Measurements from ENCODE around the gene SLC22A7. TPM values are rescaled to one million over a fixed set of nuclear protein-coding genes. Genes with fewer than 3 reads are reported as not detected.

Gene SLC22A7
- not detected in 2 replicates for total RNA-seq

GRCh38 chr6:43297644-43298564 is at the start of gene SLC22A7:
TSS of gene SLC22A7 (plus strand) at chr6:43298260. CDS start at chr6:43298359, 99 bp downstream.

GRCh38 chr6:43308101-43308989 is 10.3 kb downstream of the SLC22A7 start, which contains the start of gene CRIP3:
TSS of gene CRIP3 (minus strand) at chr6:43308826. CDS start at chr6:43308792, 34 bp downstream.

Other genes with a start within 250 kb of the SLC22A7 start
- 10.2 and 13.2 TPM in 2 replicates for gene CUL7, start 244.4 kb upstream of the SLC22A7 start, total RNA-seq
- gene MRPL2, start 238.8 kb upstream of the SLC22A7 start, total RNA-seq = 21.7 and 30.6 TPM in 2 replicates
- 7.0 and 8.6 TPM in 2 replicates for gene KLC4, start 238.6 kb upstream of the SLC22A7 start, total RNA-seq
- gene PTK7, start 221.9 kb upstream of the SLC22A7 start, total RNA-seq = 25.8 and 27.7 TPM in 2 replicates
- gene SRF, start 127.0 kb upstream of the SLC22A7 start, total RNA-seq = 25.3 and 26.9 TPM in 2 replicates
- gene CUL9, start 116.1 kb upstream of the SLC22A7 start, total RNA-seq = 15.3 and 16.2 TPM in 2 replicates
- 96.9 and 164 TPM in 2 replicates for gene DNPH1, start 68.8 kb upstream of the SLC22A7 start, total RNA-seq
- not detected in 2 replicates for gene TTBK1, start 54.8 kb upstream of the SLC22A7 start, total RNA-seq
- gene CRIP3, start 10.6 kb downstream of the SLC22A7 start, total RNA-seq = not detected in 2 replicates
- 7.0 and 8.2 TPM in 2 replicates for gene ZNF318, start 71.4 kb downstream of the SLC22A7 start, total RNA-seq
- gene ABCC10, start 129.3 kb downstream of the SLC22A7 start, total RNA-seq = 17.1 and 19.1 TPM in 2 replicates
- gene DLK2, start 157.3 kb downstream of the SLC22A7 start, total RNA-seq = not detected in 2 replicates
- 17.1 and 23.9 TPM in 2 replicates for gene TJAP1, start 179.3 kb downstream of the SLC22A7 start, total RNA-seq
- not detected in 2 replicates for gene LRRC73, start 212.1 kb downstream of the SLC22A7 start, total RNA-seq
- gene YIPF3, start 218.7 kb downstream of the SLC22A7 start, total RNA-seq = 102 and 134 TPM in 2 replicates
- 31.4 and 41.6 TPM in 2 replicates for gene POLR1C, start 218.8 kb downstream of the SLC22A7 start, total RNA-seq